Stimulated activated CD4-positive, alpha-beta T cell treated with anti-CD3 and anti-CD28 coated beads, Interleukin-12 subunit alpha, Interleukin-12 subunit beta, amount 100 ng/mL, for 4 hours (primary cell): ENCODE data around the gene DEFB124.
"Not testable (repeated sequence)": the region's sequence is repeated elsewhere in the genome, so short reads cannot be mapped to it uniquely, and the experiment has no call there.

Experiments
- DNase-seq: peaks from one replicate; pipeline ENCODE4 v3.0.0-alpha.2; 2020

The DEFB124 gene

DNA sequence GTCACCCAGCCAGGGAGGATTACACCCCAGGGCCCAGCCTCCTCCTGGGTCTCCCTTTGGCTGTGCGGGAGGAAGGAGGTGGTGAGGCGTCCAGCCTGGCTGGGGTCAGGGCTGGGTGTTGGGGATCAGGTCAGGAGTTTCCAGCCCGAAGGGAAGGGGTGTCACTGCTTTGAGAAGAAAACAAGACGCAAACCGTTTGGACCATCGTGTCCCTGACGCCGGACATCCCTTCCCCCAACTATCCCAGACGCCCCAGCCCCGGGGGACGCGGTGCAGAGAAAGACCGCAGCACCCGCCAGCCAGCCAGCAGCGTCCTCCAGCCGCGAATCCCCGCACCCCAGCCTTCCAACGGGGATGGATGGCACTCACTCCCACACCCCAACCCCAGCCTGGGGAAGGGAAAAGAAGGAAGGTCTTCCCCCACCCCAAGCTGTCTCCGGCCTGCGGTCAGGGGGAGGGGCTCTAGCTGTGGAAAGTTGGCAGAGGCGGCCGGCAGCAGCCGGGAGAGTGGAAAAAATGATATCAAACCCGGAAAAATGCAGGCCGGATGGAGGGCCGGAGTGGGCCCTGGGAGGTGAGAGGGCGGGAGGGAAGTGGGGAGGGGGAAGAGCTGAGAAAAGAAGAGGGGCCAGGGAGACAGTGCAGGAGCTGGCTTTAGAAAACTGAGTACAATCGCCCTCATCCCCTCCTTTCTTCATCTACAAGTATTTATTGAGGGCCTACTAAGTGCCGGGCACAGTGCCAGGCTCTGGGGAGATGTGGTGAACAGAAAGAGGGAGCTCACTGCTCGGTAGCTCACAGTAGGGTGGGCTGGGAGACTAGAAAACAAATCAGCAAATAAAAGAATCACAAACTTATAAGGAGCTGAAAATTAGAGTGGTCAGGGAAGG is 10.8 kb upstream of the DEFB124 start:
- no peak for DNase-seq

DNA sequence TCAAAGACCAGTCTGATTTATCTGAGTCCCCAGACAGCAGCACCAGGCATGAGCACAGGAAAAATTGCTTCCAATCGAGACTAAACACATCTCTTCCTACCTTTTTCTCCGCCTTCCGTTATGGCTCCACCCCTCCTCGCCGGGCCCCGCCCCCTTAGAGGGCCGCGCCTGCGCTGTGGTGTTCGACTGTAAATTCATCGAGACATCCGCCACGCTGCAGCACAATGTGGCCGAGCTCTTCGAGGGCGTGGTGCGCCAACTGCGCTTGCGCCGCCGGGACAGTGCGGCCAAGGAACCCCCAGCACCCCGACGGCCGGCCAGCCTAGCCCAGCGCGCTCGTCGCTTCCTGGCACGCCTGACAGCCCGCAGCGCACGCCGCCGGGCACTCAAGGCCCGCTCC is 9.1 kb upstream of the DEFB124 start:
- DNase-seq, result no peak

DNA sequence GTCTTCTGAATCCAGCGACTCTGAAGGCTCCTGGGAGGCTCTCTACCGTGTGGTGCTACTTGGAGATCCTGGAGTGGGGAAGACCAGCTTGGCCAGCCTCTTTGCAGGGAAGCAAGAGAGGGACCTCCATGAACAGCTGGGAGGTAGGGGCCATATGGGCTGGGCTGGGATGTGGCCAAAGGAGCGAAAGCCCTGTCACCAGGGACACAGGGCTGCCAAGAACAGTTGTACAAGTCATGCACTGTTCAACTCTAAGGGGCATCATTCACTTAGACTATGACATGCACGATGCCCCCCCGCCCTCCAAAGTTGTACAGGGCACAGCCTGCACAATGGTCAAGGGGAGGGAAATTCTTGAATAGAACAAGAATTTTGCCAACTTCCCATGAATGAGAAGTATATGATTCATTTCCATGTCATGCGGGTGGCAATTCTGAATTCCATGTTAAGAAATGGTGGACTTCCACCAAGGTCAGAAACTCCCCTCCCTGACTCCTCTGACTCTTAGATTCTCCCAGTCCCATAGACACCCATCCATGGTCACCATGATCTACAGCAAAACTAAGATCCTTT is 1.8 kb upstream of the DEFB124 start:
- DNase-seq, result no peak

GRCh38 chr20:31476294-31476585 is 1.3 kb upstream of the DEFB124 start:
- no peak for DNase-seq

DNA sequence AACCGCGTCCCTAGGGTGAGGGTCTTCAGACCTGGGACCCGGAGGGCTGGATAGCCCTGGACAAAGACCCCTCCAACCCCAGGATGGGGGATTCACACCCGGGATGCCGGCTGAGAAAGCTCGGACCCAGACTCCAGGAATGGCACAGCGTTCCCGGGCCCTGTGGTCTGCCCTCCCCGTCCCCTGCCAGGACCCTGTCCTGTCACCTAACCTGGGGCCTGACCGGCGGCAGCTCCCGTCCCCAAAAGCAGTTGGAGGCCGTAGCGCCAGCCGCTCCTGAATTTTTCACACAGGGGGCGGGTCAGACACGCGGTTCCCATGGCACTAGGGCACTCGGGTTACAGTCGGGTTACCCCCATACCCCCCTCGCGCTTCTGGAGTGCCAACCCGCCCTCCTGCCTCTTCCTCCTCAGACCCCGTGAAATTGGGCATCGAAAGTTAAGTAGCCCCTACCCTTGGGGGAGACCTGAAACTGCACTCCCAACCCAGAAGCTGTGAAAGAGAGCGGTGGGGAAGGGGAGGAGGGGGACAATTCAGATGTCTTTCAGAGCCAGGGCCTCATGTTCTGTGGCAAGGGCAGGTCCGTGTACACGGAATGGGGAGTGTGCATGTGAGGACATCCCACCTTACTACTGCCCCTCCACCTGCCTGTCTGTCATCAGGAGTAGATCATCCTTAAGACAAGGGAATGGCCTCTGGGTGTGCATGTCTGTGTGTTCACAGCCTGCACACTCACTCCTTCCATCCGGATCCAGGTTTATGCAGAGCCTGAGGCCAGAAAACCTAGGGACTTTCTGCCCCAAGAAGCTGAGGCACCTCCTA is 756 bp upstream of the DEFB124 start:
- no peak for DNase-seq

- DNase-seq, result no peak
Measured at GRCh38 chr20:31474097-31474436, 860 bp downstream of the DEFB124 start.

DNA sequence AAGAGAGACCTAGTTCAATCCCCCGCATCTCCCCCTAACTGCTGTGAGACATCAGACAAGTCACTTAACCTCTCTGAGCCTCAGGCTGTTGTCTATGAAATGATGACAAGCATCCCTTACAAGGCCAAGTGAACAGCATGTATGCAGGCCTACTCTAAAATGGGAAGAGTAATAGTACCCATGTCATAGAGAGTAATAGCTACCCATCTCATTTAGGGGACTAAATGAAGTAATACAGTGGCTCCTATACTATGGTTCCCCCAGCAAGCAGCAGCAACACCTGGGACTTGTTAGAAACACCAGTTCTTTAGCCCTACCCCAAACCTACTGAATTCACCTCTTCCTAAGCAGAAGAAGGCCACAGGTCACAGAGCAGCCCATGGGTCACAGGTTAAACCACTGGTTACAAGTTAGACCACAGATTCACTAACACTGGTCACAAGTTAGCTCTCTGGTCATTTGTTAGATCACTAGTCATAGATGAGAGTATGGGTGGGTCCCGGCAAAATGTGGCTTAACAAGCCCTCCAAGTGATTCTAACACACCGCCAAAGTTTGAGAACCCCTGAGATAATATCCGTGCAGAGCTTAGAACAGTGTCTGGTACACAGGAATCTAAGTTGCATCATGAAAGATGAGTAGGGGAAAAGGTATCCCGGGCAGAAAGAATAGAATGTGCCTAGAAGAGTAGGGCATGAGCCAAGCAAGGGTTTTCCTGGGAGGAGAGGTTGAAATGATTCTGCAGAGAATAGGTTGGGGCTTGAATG is 1.4 kb downstream of the DEFB124 start:
- no peak for DNase-seq

GRCh38 chr20:31472395-31473330 is 2.3 kb downstream of the DEFB124 start:
- DNase-seq, result no peak

DNA sequence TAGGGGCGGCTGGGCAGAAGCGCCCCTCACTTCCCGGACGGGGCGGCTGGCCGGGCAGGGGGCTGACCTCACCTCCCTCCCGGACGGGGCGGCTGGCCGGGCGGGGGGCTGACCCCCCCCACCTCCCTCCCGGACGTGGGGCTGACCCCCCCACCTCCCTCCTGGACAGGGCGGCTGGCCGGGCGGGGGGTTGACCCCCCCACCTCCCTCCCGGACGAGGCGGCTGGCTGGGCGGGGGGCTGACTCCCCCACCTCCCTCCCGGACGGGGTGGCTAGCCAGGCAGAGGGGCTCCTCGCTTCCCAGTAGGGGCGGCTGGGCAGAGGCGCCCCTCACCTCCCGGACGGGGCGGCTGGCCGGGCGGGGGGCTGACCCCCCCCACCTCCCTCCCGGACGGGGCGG is 4.0 kb downstream of the DEFB124 start:
- not testable (repeated sequence) for DNase-seq

GRCh38 chr20:31454361-31454760 is 20.6 kb downstream of the DEFB124 start:
- DNase-seq, result no peak

GRCh38 chr20:31452575-31452974 is 22.4 kb downstream of the DEFB124 start:
- DNase-seq, result no peak

GRCh38 chr20:31449511-31450414 is 25.2 kb downstream of the DEFB124 start:
- no peak for DNase-seq

GRCh38 chr20:31446084-31446819 is 28.7 kb downstream of the DEFB124 start:
- no peak for DNase-seq

DNA sequence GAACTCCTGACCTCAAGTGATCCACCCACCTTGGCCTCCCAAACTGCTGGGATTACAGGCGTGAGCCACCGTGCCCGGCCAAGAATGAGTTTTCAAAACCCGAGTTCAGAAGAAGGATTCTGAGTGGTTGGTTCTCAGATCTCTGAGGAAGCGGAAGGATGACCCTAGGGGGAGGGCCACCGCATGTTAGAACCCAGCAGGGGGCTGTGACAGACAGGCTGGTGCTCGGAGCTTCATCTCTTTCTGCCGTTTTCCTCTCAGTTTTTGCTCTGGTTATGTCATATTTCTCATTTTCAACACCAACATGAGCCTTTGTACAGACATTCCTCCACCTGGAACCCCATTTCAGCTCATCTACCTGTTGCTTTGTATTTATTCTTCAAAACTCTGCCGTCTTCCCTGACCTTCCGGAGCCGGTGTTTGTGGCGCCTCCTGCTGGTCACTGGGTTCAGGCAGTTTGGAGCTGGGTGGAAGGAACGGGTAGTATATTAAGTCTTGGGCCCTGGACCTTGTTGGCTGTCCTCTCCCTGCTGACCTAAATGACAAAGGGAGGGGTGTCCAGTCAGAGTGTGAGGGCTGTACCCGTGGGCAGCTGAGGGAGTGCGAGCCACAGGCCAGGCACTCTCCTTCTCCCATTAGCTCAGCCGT is 34.8 kb downstream of the DEFB124 start, which contains the start of gene DEFB123:
Gene DEFB123 (plus strand): TSS at position 621 of the 648 bp plus-strand sequence. CDS start 67 bp downstream, outside the sequence.
- DNase-seq, result no peak

DNA sequence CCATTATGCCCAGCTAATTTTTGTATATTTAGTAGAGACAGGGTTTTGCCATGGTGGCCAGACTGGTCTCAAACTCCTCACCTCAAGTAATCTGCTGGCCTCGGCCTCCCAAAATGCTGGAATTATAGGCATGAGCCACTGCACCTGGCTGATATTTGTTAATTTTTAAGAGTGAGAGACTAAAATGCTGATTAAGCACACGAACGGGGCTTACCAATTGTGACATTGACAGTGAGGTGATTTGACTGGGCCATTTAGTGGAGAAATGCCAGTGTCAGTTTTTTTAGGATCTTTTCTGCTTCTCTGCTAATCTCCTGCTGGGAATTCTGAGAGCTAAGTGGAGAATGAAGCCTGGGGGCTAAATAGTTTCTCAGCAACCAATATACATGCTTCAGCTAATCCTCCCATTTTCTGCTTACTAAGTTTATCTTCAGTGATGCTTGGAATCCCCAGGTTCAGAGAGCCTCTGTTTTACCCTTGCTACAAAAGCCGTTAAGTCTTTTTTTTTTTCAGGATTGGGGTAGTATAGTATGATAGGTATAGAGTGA is 44.3 kb downstream of the DEFB124 start:
- DNase-seq, result no peak

- not testable (repeated sequence) for DNase-seq
Measured at GRCh38 chr20:31427576-31427975, 47.4 kb downstream of the DEFB124 start.

- not testable (repeated sequence) for DNase-seq
Measured at GRCh38 chr20:31426891-31427551, 47.9 kb downstream of the DEFB124 start.

DNA sequence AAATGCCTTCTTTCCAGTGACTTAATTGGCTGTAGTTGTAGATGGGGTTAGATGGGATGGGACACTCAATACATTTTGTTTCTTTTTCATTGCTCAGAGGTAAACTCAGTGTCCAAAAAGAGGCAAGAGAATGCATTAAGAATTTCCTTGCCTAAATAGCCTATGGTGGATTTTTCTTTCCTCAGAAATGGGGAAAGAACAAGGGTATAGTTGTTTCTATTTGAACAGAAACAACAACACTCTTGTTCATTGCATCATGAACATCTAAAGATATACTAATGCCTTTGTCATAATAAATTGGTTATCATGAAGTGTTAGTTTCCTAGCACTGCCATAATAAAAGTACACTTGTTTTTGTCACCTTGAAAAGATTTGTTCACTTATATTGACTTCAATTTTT is 49.1 kb downstream of the DEFB124 start:
- DNase-seq, result no peak

DNA sequence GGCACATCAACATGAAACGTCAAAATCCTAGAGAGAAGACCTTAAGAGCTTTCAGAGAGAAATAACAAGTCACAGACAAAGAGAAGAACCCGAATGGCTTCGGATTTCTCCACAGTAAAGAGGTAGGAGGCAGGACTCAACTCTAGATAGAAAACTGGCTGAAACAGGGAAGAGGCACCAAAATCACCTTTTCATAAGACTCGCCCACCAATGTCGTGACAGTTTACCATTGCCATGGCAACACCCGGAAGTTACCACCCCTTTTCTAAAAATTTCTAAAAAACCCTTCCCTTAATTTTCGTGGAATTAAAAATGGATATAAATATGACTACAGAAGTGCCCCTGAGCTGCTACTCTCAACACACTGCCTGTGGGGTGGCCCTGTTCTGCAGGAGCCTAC is 56.6 kb downstream of the DEFB124 start:
- no peak for DNase-seq
